Hepatocyte (in vitro differentiated cells): ENCODE measurements around the gene PER2. TPM values are rescaled to one million over a fixed set of nuclear protein-coding genes. Genes with fewer than 3 reads are reported as not detected.

Source experiments
- DNase-seq: peaks from one replicate; pipeline ENCODE4 v3.0.0-alpha.2; 2016; ENCODE audit warnings: low spot score
- H2AFZ ChIP-seq: fragments of 200-600 bp; sonication (generic); 2 replicates; pipeline ENCODE4 v1.6.0; 2016; ENCODE audit warnings: antibody characterized with exemption, mild to moderate bottlenecking
- H3K27ac ChIP-seq: fragments of 200-600 bp; sonication (generic); 2 replicates; pipeline ENCODE4 v1.5.1; 2016; ENCODE audit warnings: mild to moderate bottlenecking
- H3K27me3 ChIP-seq: fragments of 200-600 bp; sonication (generic); 2 replicates; pipeline ENCODE4 v1.6.1; 2016
- H3K36me3 ChIP-seq: fragments of 200-600 bp; sonication (generic); replicated peaks from 2 replicates; pipeline ENCODE4 v1.5.1; 2016; ENCODE audit warnings: low read depth; ENCODE audit not compliant: insufficient read depth
- H3K4me1 ChIP-seq: fragments of 200-600 bp; sonication (generic); 2 replicates; pipeline ENCODE4 v1.5.1; 2016; ENCODE audit warnings: mild to moderate bottlenecking, moderate library complexity; ENCODE audit not compliant: insufficient read depth
- H3K4me2 ChIP-seq: fragments of 200-600 bp; sonication (generic); 2 replicates; pipeline ENCODE4 v1.6.0; 2016
- H3K4me3 ChIP-seq: fragments of 200-600 bp; sonication (generic); 2 replicates; pipeline ENCODE4 v1.5.1; 2016; ENCODE audit warnings: mild to moderate bottlenecking
- H3K79me2 ChIP-seq: fragments of 200-600 bp; sonication (generic); 2 replicates; pipeline ENCODE4 v1.6.0; 2017; ENCODE audit warnings: mild to moderate bottlenecking
- H3K9me2 ChIP-seq: fragments of 200-600 bp; sonication (generic); replicated peaks from 2 replicates; pipeline ENCODE4 v1.6.0; 2017; ENCODE audit warnings: mild to moderate bottlenecking; ENCODE audit not compliant: insufficient read depth
- H3K9me3 ChIP-seq: fragments of 200-600 bp; sonication (generic); 2 replicates; pipeline ENCODE4 v1.5.1; 2016; ENCODE audit warnings: low read depth, mild to moderate bottlenecking
- H4K20me1 ChIP-seq: fragments of 200-600 bp; sonication (generic); 2 replicates; pipeline ENCODE4 v1.6.0; 2016; ENCODE audit warnings: mild to moderate bottlenecking; ENCODE audit not compliant: insufficient read depth, poor library complexity, severe bottlenecking
- EZH2 ChIP-seq: fragments of 200-600 bp; sonication (generic); IDR thresholded peaks from 2 replicates; pipeline ENCODE4 v1.6.1; 2016; ENCODE audit warnings: antibody characterized with exemption, mild to moderate bottlenecking, borderline replicate concordance
- EZH2phosphoT487 ChIP-seq: fragments of 200-600 bp; sonication (generic); IDR thresholded peaks from one replicate; pipeline ENCODE4 v1.6.1; 2018; ENCODE audit warnings: antibody characterized with exemption, mild to moderate bottlenecking, low read depth, moderate library complexity; ENCODE audit not compliant: unreplicated experiment, severe bottlenecking
- WGBS: methylation state at CpG from one replicate; pipeline ENCODE4 v1.1.6; 2016; ENCODE audit warnings: low lambda C conversion rate; ENCODE audit errors: missing lambda C conversion rate; 5-methylcytosine and 5-hydroxymethylcytosine counted together
- polyA plus RNA-seq: library from polyadenylated mRNA; unstranded; fragments of >200 nt; fragmentation: Nextera tagmentation; extraction: Ambion mirVana; gene quantifications from 2 replicates; pipeline ENCODE4 v1.2.1, GENCODE V29; 2016
- total RNA-seq: library from RNA; depleted of rRNA; stranded (reverse); fragments of >200 nt; gene quantifications from 2 replicates; pipeline ENCODE4 v1.2.3, GENCODE V29; 2014
- TF ChIP-seq, protein P1 (sequence below): fragments of 200-600 bp; sonication (generic); IDR thresholded peaks from 2 replicates; pipeline ENCODE4 v1.5.1; 2016; ENCODE audit warnings: antibody characterized with exemption, mild to moderate bottlenecking; ENCODE audit not compliant: poor library complexity

Gene PER2
- total and polyA plus RNA-seq, 2 experiments from 2014 or later: 6.0 to 8.9 TPM

GRCh38 chr2:238305965-238306671, 17.7 kb upstream of the PER2 start:
- H3K4me1 ChIP-seq: no peaks in the 10 kb centered on the region
- H2AFZ ChIP-seq: no peak overlapping the region
- no peaks in the 10 kb centered on the region for H3K27me3 ChIP-seq
- no peak overlapping the region for H3K4me2 ChIP-seq
- TF ChIP-seq EZH2 (no peak), EZH2phosphoT487 (no peak)
- TF ChIP-seq, protein P1, sequence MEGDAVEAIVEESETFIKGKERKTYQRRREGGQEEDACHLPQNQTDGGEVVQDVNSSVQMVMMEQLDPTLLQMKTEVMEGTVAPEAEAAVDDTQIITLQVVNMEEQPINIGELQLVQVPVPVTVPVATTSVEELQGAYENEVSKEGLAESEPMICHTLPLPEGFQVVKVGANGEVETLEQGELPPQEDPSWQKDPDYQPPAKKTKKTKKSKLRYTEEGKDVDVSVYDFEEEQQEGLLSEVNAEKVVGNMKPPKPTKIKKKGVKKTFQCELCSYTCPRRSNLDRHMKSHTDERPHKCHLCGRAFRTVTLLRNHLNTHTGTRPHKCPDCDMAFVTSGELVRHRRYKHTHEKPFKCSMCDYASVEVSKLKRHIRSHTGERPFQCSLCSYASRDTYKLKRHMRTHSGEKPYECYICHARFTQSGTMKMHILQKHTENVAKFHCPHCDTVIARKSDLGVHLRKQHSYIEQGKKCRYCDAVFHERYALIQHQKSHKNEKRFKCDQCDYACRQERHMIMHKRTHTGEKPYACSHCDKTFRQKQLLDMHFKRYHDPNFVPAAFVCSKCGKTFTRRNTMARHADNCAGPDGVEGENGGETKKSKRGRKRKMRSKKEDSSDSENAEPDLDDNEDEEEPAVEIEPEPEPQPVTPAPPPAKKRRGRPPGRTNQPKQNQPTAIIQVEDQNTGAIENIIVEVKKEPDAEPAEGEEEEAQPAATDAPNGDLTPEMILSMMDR: no peak
- no peak overlapping the region for H3K4me3 ChIP-seq
- no peaks in the 10 kb centered on the region for H3K36me3 ChIP-seq
- H3K27ac ChIP-seq: no peak overlapping the region
- WGBS: 82% methylated on average over 8 of the region's 11 CpGs
- no peaks in the 10 kb centered on the region for H3K79me2 ChIP-seq
- no peak for DNase-seq
- H3K9me2 ChIP-seq: no peaks in the 10 kb centered on the region
- H3K9me3 ChIP-seq: no peaks in the 10 kb centered on the region
- no peaks in the 10 kb centered on the region for H4K20me1 ChIP-seq

- WGBS: 88% methylated on average over 12 of the region's 12 CpGs
- Histone ChIP-seq H2AFZ (no peak overlapping the region), H4K20me1 (no peaks in the 10 kb centered on the region), H3K9me2 (no peaks in the 10 kb centered on the region), H3K9me3 (no peaks in the 10 kb centered on the region), H3K4me2 (no peak overlapping the region), H3K36me3 (no peaks in the 10 kb centered on the region), H3K27me3 (no peaks in the 10 kb centered on the region), H3K4me3 (no peak overlapping the region), H3K79me2 (no peaks in the 10 kb centered on the region), H3K27ac (no peak overlapping the region), H3K4me1 (peaks cover 1% of the 10 kb centered on the region)
- DNase-seq: no peak
- no peak for TF ChIP-seq EZH2
- TF ChIP-seq, protein P1: peak; percentile 22
These were observed 16.9 kb upstream of the PER2 start for GRCh38 chr2:238305092-238305862.

GRCh38 chr2:238304116-238304515, 15.7 kb upstream of the PER2 start:
- Histone ChIP-seq H3K27ac (no peak overlapping the region), H2AFZ (no peak overlapping the region), H3K4me1 (peaks cover 9% of the 10 kb centered on the region), H3K36me3 (no peaks in the 10 kb centered on the region), H3K79me2 (no peaks in the 10 kb centered on the region), H3K9me2 (no peaks in the 10 kb centered on the region), H3K4me2 (no peak overlapping the region), H3K9me3 (no peaks in the 10 kb centered on the region), H4K20me1 (no peaks in the 10 kb centered on the region), H3K4me3 (no peak overlapping the region), H3K27me3 (no peaks in the 10 kb centered on the region)
- TF ChIP-seq, protein P1: no peak
- TF ChIP-seq EZH2 (no peak), EZH2phosphoT487 (no peak)
- DNase-seq: no peak
- WGBS: 95% methylated on average over 6 of the region's 6 CpGs
